Stimulated activated naive CD4-positive, alpha-beta T cell (primary cell): ENCODE measurements around the gene SYPL2.
"Not testable (repeated sequence)": the region's sequence is repeated elsewhere in the genome, so short reads cannot be mapped to it uniquely, and the experiment has no call there.

Experiments
- DNase-seq, 6 experiments: peaks; one replicate each; lab custom pipeline; 2025; lab: John Stamatoyannopoulos, UW

SYPL2 gene

GRCh38 chr1:109472779-109473178 is 6.4 kb downstream of the SYPL2 start:
- DNase-seq = no peak

- DNase-seq = not testable (repeated sequence)
These were observed 7.1 kb downstream of the SYPL2 start for GRCh38 chr1:109473284-109474057.

- no peak for DNase-seq
These were observed 8.4 kb downstream of the SYPL2 start for GRCh38 chr1:109474697-109475096.

GRCh38 chr1:109475261-109475660 is 8.9 kb downstream of the SYPL2 start:
- DNase-seq = no peak

GRCh38 chr1:109476825-109477224 is 10.5 kb downstream of the SYPL2 start:
- no peak for DNase-seq

- no peak for DNase-seq
These were observed 11.5 kb downstream of the SYPL2 start for GRCh38 chr1:109477821-109478220.

- DNase-seq = peak in 4 of 6 experiments; percentile 15 to 46 (median 24)
These were observed 12.5 kb downstream of the SYPL2 start for GRCh38 chr1:109478806-109479205.

- no peak for DNase-seq
These were observed 13.0 kb downstream of the SYPL2 start for GRCh38 chr1:109479311-109479710.

- DNase-seq = no peak
These were observed 13.6 kb downstream of the SYPL2 start for GRCh38 chr1:109479901-109480300.

GRCh38 chr1:109481646-109482045 is 15.3 kb downstream of the SYPL2 start:
- DNase-seq = no peak

GRCh38 chr1:109482242-109482641 is 15.9 kb downstream of the SYPL2 start:
- no peak for DNase-seq

- DNase-seq = peak; percentile 14 to 69 (median 43)
These were observed 16.7 kb downstream of the SYPL2 start for GRCh38 chr1:109482791-109483671.

- peak; percentile 89 to 97 (median 94) for DNase-seq
These were observed 17.5 kb downstream of the SYPL2 start, which contains the start of gene ATXN7L2 for GRCh38 chr1:109483672-109484518. Gene ATXN7L2, plus strand, starts transcription at chr1:109483905. Its CDS starts 49 bp downstream, at chr1:109483954.

GRCh38 chr1:109484519-109484975 is 18.2 kb downstream of the SYPL2 start:
- no peak for DNase-seq

- no peak for DNase-seq
These were observed 18.7 kb downstream of the SYPL2 start for GRCh38 chr1:109485001-109485400.

- DNase-seq = no peak
These were observed 20.9 kb downstream of the SYPL2 start for GRCh38 chr1:109487261-109487660.

GRCh38 chr1:109488201-109488600 is 21.9 kb downstream of the SYPL2 start:
- no peak for DNase-seq

- DNase-seq = no peak
These were observed 22.4 kb downstream of the SYPL2 start for GRCh38 chr1:109488696-109489095.

GRCh38 chr1:109490029-109490933 is 23.9 kb downstream of the SYPL2 start:
- DNase-seq = peak; percentile 46 to 72 (median 61)

- no peak for DNase-seq
These were observed 24.6 kb downstream of the SYPL2 start for GRCh38 chr1:109490934-109491302.

GRCh38 chr1:109491372-109491771 is 25.0 kb downstream of the SYPL2 start:
- DNase-seq = no peak
